GM18505 (cell line): ENCODE measurements around the gene CD9.

Experiments
- ATAC-seq: cut with Tn5 transposase; IDR thresholded peaks from one replicate; pipeline ENCODE4 v1.9.1; 2021; ENCODE audit not compliant: unreplicated experiment
- POLR2A ChIP-seq: IDR thresholded peaks from 4 replicates; pipeline ENCODE4 v1.6.1; 2011; ENCODE audit warnings: borderline replicate concordance; ENCODE audit not compliant: insufficient read depth, insufficient read length; ENCODE audit errors: extremely low read depth

CD9 gene

GRCh38 chr12:6276956-6277620, 76.9 kb downstream of the CD9 start:
- no peak for TF ChIP-seq POLR2A
- no peak for ATAC-seq

GRCh38 chr12:6277982-6278438, 77.8 kb downstream of the CD9 start:
- TF ChIP-seq POLR2A, result no peak
- ATAC-seq, result peak; percentile 12

- peak; percentile 86 for ATAC-seq
- no peak for TF ChIP-seq POLR2A
These were observed 78.4 kb downstream of the CD9 start for GRCh38 chr12:6278439-6279255.

- no peak for TF ChIP-seq POLR2A
These were observed 79.0 kb downstream of the CD9 start for GRCh38 chr12:6279256-6279628.

GRCh38 chr12:6279631-6280030, 79.4 kb downstream of the CD9 start:
- TF ChIP-seq POLR2A, result no peak
- ATAC-seq, result no peak

More at GRCh38 chr12:6279256-6279628, 79.0 kb downstream of the CD9 start:
- ATAC-seq, result no peak

GRCh38 chr12:6280053-6280469, 79.9 kb downstream of the CD9 start:
- TF ChIP-seq POLR2A, result no peak
- no peak for ATAC-seq

GRCh38 chr12:6280672-6281071, 80.5 kb downstream of the CD9 start:
- no peak for ATAC-seq
- TF ChIP-seq POLR2A, result no peak

- ATAC-seq, result no peak
- TF ChIP-seq POLR2A, result no peak
These were observed 81.0 kb downstream of the CD9 start for GRCh38 chr12:6281081-6281809.

GRCh38 chr12:6282453-6282840, 82.2 kb downstream of the CD9 start:
- ATAC-seq, result no peak
- no peak for TF ChIP-seq POLR2A

GRCh38 chr12:6284273-6284672, 84.1 kb downstream of the CD9 start:
- no peak for ATAC-seq
- TF ChIP-seq POLR2A, result no peak

GRCh38 chr12:6285063-6285477, 84.9 kb downstream of the CD9 start:
- no peak for TF ChIP-seq POLR2A
- no peak for ATAC-seq

GRCh38 chr12:6285532-6286306, 85.5 kb downstream of the CD9 start:
- no peak for TF ChIP-seq POLR2A
- ATAC-seq, result no peak
